NCI-H2107 treated with DMSO at 0.1 percent for 48 hours (cell line): ENCODE measurements around the gene DOCK3.
"Not testable (repeated sequence)": the region's sequence is repeated elsewhere in the genome, so short reads cannot be mapped to it uniquely, and the experiment has no call there.

ENCODE experiments used
- DNase-seq: peaks from one replicate; lab custom pipeline; 2025; ENCODE audit not compliant: unreplicated experiment; lab: John Stamatoyannopoulos, UW

DOCK3 gene

GRCh38 chr3:50650018-50650417 is 24.7 kb upstream of the DOCK3 start:
- no peak for DNase-seq

GRCh38 chr3:50651445-50651844 is 23.3 kb upstream of the DOCK3 start:
- no peak for DNase-seq

DNA sequence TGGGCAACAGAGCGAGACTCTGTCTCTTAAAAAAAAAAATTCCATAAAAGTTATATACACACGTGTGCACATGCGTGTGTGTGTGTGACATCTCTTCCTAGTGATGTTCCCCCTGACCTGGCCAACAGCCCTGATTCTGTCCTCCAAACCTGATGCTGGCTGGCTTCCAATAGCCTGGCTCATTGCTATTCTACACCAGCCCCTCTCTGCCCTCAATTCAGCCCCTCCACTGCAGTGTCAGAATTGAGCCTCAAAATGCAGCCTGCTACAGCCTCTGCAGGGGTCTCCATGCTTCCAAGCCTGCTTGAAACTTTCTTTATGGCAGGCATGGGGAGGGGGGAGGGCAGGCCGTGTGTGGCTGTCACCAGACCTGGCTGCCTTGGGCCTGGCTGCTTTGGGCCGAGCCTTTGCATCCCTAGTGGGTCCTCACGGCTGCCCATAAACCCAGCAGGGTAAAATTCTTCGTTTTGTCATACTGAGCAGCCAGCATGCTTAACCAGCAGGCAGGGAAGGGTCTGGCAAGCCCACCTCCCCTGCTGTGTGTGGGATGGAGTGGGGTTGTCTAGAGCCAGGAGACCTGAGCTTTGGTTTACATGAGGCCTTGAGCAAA is 22.7 kb upstream of the DOCK3 start:
- no peak for DNase-seq

DNA sequence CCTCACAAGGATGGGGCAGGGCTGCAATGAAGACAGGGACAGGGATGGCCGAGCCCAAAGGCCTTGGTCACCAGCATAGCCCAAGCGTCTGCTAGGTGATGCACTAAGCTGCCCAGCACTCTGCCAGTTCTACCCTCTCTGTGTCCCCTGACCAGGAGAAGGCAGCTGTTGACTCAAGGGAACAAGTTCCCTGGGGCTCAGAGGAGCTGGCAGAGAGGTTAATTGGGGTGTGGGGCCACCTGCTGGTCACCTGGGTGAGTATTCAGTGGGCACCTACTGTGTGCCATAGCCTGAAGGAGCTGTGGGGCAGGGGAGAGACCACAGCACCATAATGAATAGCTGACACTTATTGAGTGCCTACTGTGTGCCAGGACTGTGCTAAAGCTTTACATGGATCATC is 22.0 kb upstream of the DOCK3 start:
- no peak for DNase-seq

- no peak for DNase-seq
These were observed 20.7 kb upstream of the DOCK3 start for GRCh38 chr3:50653937-50654595.

DNA sequence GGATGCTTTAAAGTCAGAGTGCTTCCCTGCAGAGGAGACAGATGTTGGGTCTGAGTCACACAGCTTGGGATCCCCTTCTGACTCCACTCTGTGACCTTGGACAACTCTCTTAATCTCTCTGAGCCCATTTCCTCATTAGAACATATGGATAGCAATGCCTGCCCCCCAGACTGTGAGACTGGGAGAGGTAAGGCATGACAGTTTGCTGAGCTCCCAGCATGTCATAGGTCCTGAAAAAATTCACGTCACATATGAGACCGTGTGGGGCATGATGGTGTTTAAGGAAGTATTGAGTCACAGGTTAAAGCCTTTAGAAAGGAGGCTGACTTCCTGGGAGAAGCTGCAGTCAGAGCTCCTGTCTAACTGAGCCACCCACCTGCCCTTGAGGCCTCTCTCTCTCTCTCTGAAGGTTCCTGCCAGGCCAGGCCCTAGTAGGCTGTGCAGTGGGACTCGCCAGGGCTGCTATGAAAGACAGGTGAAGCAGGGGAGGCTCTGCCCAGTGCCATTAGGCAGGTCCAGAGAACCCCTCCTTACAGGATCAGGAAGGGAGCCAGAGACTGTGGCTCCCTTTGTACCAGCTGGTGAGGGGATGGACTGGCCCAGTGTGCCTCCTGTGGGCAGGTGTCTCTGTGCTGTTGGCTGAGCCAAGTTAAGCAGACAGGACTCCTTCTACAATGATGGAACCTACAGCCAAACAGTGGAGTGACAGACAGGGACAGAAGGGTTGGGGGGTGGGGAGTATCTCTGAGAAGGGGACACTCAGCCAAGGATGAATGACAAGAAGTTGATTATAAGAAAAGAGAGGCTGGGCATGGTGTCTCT is 19.5 kb upstream of the DOCK3 start:
- no peak for DNase-seq

GRCh38 chr3:50656417-50657195 is 18.1 kb upstream of the DOCK3 start:
- DNase-seq = no peak

DNA sequence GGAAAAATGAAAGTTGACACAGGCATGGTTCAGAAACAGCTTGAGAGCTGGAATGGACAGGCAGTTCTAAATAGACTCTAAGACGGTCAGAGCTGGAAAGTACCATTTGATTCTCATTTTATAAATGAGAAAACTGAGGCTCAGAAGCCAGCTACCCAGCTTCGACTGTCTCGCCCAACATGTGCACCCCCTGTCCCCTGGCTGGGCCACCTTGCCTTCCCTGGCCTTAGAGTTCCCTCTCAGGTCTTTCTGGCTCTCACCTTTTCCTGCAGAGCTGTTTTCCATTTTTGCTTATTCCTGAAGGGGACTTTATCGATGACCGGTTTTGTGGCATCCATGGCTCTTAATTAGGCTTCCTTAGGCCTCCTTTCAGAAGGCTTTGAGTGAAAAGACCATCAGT is 17.3 kb upstream of the DOCK3 start:
- DNase-seq = no peak

GRCh38 chr3:50657816-50658215 is 16.9 kb upstream of the DOCK3 start:
- DNase-seq = no peak

GRCh38 chr3:50658416-50658815 is 16.3 kb upstream of the DOCK3 start:
- no peak for DNase-seq

- DNase-seq = no peak
These were observed 15.9 kb upstream of the DOCK3 start for GRCh38 chr3:50658831-50659230.

DNA sequence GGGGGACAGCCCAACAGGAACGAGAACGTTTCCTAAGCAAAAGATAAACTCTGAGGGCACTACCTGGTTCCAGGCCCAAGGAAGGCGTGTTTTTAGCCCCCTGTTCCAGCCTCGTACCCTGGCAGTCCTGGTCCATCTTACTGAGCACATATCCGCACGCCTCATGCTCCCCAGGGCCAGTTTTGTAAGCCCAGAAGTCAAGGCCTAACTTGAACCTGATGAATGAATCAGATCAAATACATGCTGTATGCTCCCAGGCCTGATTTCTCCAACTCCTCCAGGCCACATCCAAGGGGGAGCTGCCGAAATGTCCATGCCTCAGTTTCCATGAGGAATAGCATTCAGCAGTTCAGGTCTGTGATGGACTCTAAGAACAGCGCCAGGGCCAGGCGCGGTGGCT is 14.3 kb upstream of the DOCK3 start:
- no peak for DNase-seq

DNA sequence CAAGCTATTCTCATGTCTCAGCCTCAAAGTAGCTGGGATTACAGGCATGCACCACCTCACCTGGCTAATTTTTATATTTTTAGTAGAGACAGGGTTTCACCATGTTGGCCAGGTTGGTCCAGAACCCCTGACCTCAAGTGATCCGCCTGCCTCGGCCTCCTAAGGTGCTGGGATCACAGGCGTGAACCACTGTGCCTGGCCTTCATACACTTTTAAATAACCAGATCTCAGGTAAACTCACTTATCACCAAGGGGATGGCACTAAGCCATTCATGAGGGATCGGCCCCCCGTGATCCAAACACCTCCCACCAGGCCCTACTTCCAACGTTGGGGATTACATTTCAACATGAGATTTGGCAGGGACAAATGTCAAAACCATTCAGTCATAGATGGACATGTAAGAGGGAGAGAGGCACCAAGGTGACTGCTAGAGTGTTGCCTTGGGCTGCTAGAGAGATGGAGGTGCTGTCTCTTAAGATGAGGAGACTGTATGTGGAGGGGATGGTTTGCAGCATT is 13.3 kb upstream of the DOCK3 start:
- DNase-seq = no peak

- no peak for DNase-seq
These were observed 12.3 kb upstream of the DOCK3 start for GRCh38 chr3:50662408-50662807.

GRCh38 chr3:50665081-50665840 is 9.5 kb upstream of the DOCK3 start:
- no peak for DNase-seq

DNA sequence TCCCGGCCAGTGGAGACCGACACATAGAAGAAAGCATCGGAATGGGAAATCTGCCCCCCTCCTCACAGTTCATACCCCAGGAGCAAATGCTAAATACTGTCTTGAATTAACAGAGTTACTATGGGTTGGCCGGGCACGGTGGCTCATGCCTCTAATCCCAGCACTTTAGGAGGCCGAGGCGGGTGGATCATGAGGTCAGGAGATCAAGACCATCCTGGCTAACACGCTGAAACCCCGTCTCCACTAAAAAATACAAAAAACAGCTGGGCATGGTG is 8.9 kb upstream of the DOCK3 start:
- DNase-seq = not testable (repeated sequence)

- DNase-seq = no peak
These were observed 7.9 kb upstream of the DOCK3 start for GRCh38 chr3:50666837-50667236.

- no peak for DNase-seq
These were observed 3.4 kb upstream of the DOCK3 start for GRCh38 chr3:50671331-50671730.

- DNase-seq = no peak
These were observed 2.1 kb upstream of the DOCK3 start for GRCh38 chr3:50672656-50673055.

- DNase-seq = no peak
These were observed 796 bp upstream of the DOCK3 start for GRCh38 chr3:50673931-50674330.
